GM20000 (cell line): ENCODE results near the gene CHST6.
"Not testable (repeated sequence)": the region's sequence is repeated elsewhere in the genome, so short reads cannot be mapped to it uniquely, and the experiment has no call there.

ENCODE experiments used
- DNase-seq: peaks from one replicate; pipeline ENCODE4 v3.0.0; 2012; ENCODE audit warnings: low spot score
- CTCF ChIP-seq: IDR thresholded peaks from 2 replicates; pipeline ENCODE4 v1.5.1; 2012; ENCODE audit warnings: mild to moderate bottlenecking, control low read depth; ENCODE audit errors: extremely low read depth, missing control alignments

Gene CHST6

GRCh38 chr16:75532791-75533190 is 37.5 kb upstream of the CHST6 start:
- no peak for DNase-seq
- no peak for TF ChIP-seq CTCF

GRCh38 chr16:75532142-75532765 is 37.0 kb upstream of the CHST6 start:
- no peak for DNase-seq
- TF ChIP-seq CTCF = no peak

DNA sequence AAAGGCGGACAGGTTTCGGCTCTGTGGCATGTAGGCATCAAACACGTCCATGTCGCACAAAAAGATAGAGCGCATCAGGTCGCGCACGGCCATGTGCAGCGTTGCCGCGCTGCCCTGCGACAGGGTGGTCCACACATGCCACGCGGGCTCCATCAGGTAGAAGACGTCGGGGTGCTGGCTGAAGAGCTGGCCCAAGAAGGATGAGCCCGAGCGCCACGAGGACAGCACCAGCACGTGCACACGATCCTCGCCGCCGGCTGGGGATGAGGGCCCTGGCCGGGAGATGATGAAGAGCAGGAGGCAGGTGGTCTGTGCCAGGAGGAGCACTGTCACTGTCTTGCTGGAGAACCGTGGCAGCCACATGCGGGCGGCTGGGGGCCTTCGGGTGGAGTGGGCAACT is 34.7 kb upstream of the CHST6 start:
- DNase-seq = no peak
- no peak for TF ChIP-seq CTCF

- no peak for DNase-seq
- TF ChIP-seq CTCF = no peak
Measured at GRCh38 chr16:75529056-75529905, 34.0 kb upstream of the CHST6 start.

GRCh38 chr16:75527825-75528299 is 32.6 kb upstream of the CHST6 start:
- no peak for DNase-seq
- no peak for TF ChIP-seq CTCF

DNA sequence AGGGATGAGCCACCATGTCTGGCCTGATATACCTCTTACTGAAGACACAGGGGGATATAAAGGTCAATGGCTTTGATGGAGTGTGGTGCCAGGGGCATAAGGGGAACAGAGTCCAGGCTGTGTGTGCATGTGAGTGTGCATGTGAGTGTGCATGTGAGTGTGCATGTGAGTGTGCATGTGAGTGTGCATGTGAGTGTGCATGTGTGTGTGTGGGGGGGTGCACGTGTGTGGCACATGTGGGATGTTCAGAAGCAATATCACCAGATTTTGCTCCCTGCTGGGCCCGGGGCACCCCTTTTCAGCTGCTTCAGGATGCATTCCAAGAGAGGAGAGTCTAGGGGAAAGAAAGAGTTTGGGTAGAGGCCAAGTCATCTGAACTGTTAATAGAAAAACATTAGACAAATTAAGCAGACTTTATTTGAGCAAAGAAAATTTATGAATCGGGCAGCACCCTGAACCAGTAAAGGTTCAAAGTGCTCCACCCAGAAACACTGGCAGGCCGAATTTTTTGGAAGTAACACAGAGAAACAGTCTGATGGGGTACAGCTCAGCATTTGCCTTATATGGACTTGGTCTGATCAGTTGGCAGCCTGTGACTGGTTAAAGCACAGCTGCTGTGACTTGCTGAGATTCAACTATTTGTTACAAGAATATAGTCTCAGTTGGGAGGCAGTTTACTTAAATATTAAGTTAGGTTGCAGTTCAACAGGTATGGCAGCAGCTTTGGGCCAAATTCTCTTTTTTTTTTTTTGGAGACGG is 31.0 kb upstream of the CHST6 start:
- TF ChIP-seq CTCF = no peak
- no peak for DNase-seq

DNA sequence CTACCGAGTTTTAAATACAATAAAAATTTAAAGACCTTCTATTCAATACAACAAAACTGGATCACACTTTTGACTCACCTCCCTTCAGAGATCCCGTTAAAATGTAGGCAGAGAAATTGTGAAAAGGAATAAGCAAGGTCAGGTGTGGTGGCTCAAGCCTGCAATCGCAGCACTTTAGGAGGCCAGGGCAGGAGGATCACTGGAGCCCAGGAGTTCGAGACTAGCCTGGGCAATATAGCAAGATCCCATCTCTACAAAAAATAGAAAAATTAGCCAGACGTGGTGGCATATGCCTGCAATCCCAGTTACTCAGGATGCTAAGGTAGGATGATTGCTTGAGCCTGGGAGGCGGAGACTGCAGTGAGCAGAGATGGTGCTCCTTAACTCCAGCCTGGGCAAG is 23.9 kb upstream of the CHST6 start:
- no peak for DNase-seq
- no peak for TF ChIP-seq CTCF

DNA sequence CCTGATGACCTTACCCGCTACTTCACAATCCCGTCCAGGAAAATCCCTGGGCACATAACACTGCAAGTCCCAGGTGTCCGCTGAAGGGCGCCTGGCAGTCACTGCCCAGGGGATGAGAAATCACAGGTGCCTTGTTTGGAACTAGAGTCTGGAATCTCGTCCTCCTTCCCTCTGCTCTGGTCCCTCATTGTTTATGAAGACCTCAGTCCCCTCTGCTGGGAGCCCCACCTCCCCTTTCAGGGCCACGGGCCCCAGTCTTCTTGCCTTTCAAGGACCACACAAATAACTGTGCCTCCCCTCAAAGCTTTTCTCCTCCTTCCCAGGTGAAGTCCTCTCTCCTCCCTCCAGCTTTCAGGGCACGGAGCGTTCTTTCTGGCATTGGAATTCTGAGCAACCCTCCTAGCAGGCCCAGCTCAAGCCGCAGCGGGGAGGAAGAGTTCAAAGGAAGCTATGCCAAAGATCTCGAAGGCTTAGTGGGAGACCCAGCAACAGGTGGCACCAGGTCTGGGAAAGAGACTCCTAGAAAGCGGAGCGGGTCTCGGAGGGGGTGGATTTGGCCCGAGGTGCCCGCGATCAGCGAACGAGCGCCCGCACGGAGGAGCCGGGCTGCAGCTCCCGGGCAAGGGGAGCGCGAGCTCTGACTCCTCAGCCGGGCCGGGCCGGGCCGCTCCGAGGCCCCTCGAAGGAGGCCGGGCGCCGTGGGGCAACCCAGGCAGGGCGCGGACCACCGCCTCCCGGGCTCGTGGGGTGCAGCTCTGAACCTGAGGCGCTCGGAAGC is 21.1 kb upstream of the CHST6 start:
- not testable (repeated sequence) for DNase-seq
